Stimulated activated naive CD4-positive, alpha-beta T cell (primary cell): ENCODE data around the gene BTBD17.
A peak's percentile ranks its signal among the peaks of the same experiment; 100 is the strongest.

Source experiments
- DNase-seq, 6 experiments: peaks; one replicate each; lab custom pipeline; 2025; lab: John Stamatoyannopoulos, UW

BTBD17 gene

GRCh38 chr17:74358697-74359096 lies 3.0 kb downstream of the BTBD17 start:
- DNase-seq = no peak

- no peak for DNase-seq
These were observed 4.2 kb downstream of the BTBD17 start for GRCh38 chr17:74357466-74357809.

- no peak for DNase-seq
These were observed 4.8 kb downstream of the BTBD17 start for GRCh38 chr17:74356646-74357465.

GRCh38 chr17:74355065-74355464 lies 6.6 kb downstream of the BTBD17 start:
- no peak for DNase-seq

- no peak for DNase-seq
These were observed 7.1 kb downstream of the BTBD17 start for GRCh38 chr17:74354561-74354960.

GRCh38 chr17:74354123-74354522 lies 7.5 kb downstream of the BTBD17 start:
- DNase-seq = peak in 2 of 6 experiments; percentile 3 to 12

GRCh38 chr17:74353446-74354060 lies 8.1 kb downstream of the BTBD17 start:
- DNase-seq = no peak

- DNase-seq = no peak
These were observed 10.0 kb downstream of the BTBD17 start for GRCh38 chr17:74351552-74352210.

- DNase-seq = no peak
These were observed 11.2 kb downstream of the BTBD17 start for GRCh38 chr17:74350486-74350885.

GRCh38 chr17:74349120-74349519 lies 12.5 kb downstream of the BTBD17 start:
- DNase-seq = no peak

GRCh38 chr17:74347646-74348045 lies 14.0 kb downstream of the BTBD17 start:
- DNase-seq = no peak

- DNase-seq = no peak
These were observed 16.0 kb downstream of the BTBD17 start for GRCh38 chr17:74345433-74346241.

GRCh38 chr17:74344658-74345057 lies 17.0 kb downstream of the BTBD17 start:
- no peak for DNase-seq

GRCh38 chr17:74343526-74344284 lies 18.0 kb downstream of the BTBD17 start:
- no peak for DNase-seq

GRCh38 chr17:74343121-74343520 lies 18.5 kb downstream of the BTBD17 start:
- DNase-seq = no peak

GRCh38 chr17:74342224-74342623 lies 19.4 kb downstream of the BTBD17 start:
- DNase-seq = no peak

GRCh38 chr17:74340470-74341023 lies 21.1 kb downstream of the BTBD17 start:
- no peak for DNase-seq

GRCh38 chr17:74339537-74340195 lies 22.0 kb downstream of the BTBD17 start:
- no peak for DNase-seq

- DNase-seq = no peak
These were observed 23.7 kb downstream of the BTBD17 start for GRCh38 chr17:74337834-74338500.

- no peak for DNase-seq
These were observed 25.4 kb downstream of the BTBD17 start for GRCh38 chr17:74336307-74336706.
